Stimulated activated CD8-positive, alpha-beta memory T cell treated with anti-CD3 and anti-CD28 coated beads, Interleukin-4, amount 100 ng/mL, for 4 hours (primary cell): ENCODE results near the gene NRCAM.

Experiments used
- DNase-seq, 2 donors: peaks; one replicate each; pipeline ENCODE4 v3.0.0-alpha.2; 2020; ENCODE audit warnings: low read depth in 2 of 2, low spot score in 1 of 2

NRCAM gene

GRCh38 chr7:108459922-108460551 lies 3.8 kb upstream of the NRCAM start:
- no peak for DNase-seq

DNA sequence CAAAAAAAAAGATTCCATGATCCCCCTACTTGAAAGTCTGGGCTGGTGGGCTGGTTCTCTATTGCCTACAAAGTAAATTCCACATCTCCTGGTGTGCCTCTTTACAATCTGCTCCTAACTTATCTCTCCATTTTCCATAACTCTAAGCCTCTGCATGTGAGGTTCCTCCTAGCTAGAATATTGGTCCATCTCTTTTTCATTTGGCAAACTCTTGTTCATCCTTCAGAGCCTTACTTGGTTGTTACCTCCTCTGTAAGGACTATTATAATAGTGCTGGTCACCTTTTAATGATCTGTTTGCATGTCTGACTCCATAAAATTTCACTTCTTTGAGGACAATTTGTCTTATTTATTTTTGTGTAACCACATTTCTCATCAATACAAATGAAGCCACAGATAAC lies 1.6 kb upstream of the NRCAM start:
- DNase-seq = no peak

DNA sequence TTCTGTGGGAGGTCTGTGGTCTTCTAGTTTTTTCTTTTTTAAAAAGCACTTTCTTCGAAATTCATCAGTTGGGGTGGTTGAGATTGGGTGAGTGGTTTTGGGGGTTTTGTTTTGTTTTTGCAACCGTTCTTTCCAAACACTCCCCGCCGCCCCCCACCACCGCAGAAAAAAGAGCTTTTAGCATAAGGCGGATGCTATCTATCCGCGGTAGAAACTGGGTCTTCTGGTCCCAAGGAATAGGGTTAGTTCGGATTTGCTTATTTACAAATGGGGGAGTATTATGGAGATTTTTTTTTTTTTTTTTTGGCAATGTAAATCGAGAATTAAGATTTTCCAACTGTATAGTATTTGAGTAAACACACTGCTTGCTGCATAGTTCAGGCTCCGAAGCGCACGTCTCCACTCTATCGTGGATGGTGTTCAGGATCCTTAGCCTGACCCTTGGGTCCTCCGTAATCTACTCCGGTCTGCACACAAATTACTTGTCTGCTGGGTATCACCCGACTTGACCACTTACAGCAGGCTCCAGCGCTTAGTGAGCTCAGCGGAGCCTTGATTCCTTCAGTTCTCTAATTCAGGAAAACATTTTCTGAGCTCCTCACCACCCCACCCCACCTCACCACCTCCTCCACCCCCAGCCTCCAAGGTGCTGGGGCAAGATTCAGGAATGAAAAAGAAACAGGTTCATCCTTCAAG lies 757 bp upstream of the NRCAM start:
- no peak for DNase-seq

DNA sequence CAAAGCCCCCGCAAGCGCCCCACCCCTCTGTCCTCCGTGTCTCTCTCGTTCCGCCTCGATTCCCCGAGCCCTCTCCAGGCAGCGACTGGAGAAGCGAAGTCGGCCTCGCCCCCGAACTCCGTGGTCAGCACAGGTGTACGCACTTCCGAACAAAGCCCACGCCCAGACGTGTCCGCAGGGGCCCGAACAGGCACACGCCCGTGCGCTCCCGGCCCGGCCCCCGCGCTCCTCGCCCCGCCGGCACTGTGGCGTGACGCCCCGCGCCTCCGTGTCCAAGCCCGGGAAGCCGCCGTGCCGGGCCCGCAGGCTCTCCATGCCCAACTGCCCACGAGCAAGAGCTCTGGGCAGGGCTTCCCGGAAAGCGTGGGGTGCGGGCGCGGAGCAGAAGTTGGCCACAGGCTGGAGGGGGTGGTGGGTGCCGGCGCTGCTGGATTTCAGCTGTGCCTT lies 662 bp downstream of the NRCAM start:
- DNase-seq = no peak

DNA sequence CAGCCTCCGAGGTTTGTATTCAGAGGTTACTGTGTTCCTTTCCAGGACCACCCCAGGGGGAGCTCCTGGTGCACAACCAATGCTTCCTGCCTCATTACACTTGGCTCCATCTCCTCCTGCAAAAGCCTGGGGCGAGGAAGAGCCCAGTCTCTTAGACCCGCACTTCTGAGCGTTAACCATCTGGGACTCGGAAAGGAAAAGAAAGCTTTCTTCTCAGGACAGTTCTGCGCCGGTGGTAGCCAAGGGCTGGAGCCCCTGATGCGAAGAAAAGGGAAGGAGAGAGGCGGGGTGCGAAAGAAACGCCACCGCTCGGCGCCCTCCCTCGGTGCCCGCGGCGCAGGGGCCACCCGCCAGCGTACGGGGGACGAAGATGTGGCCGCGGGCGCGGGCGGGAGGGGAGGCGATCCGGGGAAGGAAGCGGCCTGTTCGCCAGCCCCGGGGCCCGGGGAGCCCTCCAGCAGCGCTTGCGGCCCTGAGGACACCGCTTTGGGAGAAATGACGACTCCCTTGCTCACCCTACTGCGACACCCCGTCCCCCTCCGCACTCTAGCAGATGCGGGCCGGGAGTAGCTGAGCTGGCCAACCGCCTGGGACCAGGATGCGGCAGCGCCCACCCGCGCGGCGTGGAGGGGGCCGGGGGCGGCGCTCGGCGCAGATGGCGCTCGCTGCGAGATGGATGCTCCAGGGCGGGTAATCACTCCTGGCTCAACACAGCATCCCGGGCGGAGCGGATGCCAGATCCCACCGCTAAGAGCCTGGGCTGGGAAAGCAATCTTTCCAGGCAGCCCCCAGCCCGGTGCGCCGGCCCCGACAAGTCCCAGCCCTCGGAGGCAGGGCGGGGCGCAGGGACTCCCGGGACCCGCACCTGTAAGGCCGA lies 1.3 kb downstream of the NRCAM start:
- DNase-seq = no peak

DNA sequence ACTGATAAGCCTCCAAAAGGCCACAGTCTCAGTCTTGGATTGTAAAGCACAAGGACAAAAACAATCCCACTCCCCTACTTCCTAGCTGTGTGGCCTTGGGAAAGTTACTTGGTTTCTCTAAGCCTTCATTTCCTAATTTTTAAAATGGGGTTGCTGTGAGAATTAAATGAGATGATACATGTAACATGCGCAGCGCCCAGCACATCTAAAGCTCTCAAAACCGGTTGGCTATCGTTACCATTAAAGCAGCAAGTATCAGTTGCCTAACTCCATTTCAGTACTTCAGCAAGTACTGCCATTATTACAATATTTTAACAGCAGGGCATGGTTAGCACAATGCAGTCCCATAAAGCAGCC lies 1.9 kb downstream of the NRCAM start:
- no peak for DNase-seq

- no peak for DNase-seq
These were observed 2.9 kb downstream of the NRCAM start for GRCh38 chr7:108453320-108453719.

- no peak for DNase-seq
These were observed 3.5 kb downstream of the NRCAM start for GRCh38 chr7:108452707-108453106.

DNA sequence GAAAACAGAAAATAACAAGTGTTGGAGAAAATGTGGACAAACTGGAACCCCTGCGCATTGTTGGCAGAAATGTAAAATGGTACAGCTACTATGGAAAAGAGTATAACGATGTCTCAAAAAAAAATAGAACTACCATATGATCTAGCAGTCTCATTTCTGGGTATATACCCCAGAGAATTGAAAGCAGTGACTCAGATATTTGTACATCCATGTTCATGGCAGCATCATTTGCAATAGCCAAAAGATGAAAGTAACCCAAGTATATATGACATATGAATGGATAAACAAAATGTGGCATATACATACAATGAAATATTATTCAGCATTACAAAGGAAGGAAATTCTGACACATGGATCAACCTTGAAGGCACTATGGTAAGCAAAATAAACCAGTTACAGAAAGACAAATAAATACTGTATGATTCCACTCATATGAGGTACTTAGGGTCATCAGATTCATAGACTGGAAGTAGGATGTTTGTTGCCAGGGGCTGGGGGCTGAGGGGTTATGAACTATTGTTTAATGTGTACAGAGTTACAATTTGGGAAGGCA lies 4.9 kb downstream of the NRCAM start:
- DNase-seq = no peak

- DNase-seq = no peak
These were observed 6.1 kb downstream of the NRCAM start for GRCh38 chr7:108450160-108450559.

GRCh38 chr7:108449521-108449920 lies 6.7 kb downstream of the NRCAM start:
- no peak for DNase-seq

GRCh38 chr7:108448584-108449505 lies 7.4 kb downstream of the NRCAM start:
- no peak for DNase-seq

DNA sequence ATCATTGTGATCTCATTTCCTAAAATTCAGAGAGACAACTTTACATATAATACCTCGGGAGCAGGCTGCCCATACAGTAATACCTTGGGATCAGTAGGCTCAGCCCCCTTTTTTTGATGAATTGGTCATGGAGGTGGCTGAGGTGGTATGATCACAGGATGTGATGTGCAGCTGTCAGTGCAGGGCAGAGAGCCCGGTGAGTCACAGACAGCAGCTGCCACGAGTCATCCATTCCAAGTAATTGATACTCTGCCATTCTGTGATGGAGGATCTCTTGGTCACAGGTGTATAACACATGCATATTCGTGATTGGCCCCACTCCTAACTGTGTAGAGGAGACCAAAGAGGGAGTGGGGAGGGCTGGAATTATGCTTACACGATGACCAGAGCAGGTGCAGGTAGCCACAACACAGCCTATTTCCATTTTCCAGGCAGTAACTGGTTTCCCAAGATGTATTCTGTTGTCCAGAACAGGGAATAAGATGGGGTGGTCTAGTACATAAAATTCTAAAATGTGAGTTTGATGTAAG lies 14.1 kb downstream of the NRCAM start:
- DNase-seq = no peak

GRCh38 chr7:108441392-108441955 lies 14.8 kb downstream of the NRCAM start:
- no peak for DNase-seq

- DNase-seq = no peak
These were observed 15.6 kb downstream of the NRCAM start for GRCh38 chr7:108440613-108441012.

DNA sequence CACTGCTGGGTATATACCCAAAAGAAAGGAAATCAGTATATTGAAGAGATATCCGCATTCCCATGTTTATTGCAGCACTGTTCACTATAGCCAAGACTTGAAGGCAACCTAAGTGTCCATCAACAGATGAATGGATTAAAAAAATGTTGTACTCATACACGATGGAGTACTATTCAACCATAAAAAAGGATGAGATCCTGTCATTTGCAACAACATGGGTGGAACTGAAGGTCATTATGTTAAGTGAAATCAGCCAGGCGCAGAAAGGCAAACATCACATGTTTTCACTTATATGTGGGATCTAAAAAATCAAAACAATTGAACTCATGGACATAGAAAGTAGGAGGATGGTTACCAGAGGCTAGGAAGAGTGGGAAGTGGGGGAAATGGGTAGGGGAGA lies 19.3 kb downstream of the NRCAM start:
- DNase-seq = no peak

GRCh38 chr7:108434010-108434409 lies 22.2 kb downstream of the NRCAM start:
- DNase-seq = no peak

GRCh38 chr7:108431099-108431498 lies 25.1 kb downstream of the NRCAM start:
- DNase-seq = no peak

DNA sequence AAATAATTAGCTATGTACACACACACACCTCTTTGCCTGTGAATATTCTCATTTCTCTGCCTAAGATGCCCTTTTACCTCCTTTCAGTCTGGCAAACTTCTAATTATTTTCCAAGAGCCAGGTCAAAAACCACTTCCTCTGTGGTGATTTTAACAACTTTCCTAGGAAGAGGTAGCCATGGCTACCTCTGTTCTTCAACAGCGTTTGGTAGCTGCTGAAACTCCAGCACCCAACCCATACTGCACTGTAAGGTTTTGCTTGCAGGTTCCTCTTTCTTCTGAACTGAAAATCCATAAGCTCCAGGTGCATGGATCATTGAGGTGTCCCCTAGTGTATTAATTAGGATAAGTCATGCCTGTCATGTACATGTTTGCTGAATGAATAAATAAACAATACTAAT lies 25.6 kb downstream of the NRCAM start:
- DNase-seq = no peak

DNA sequence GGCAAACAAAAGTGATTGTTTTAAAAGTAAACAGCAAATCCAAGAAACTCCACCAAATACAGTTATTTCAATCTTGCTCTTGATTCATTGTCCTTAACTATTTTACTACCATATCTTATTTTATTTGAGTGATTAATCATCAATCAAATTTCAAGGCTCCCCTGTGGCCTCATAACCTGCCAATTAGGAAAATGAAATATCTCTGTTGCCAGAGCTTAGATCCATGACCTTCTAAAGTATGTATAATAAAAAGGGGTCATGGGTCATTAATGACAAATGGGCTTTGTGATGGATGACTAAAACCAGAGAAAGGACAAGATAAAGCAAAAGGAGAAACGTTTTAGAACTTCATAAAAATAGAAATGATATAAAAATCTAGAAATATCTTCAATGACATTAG lies 28.5 kb downstream of the NRCAM start:
- no peak for DNase-seq
